GM18858 (cell line): ENCODE data around the gene EYA2.

Source experiments
- ATAC-seq: cut with Tn5 transposase; IDR thresholded peaks from one replicate; pipeline ENCODE4 v1.9.1; 2021; ENCODE audit not compliant: unreplicated experiment

EYA2 gene

GRCh38 chr20:47031821-47032220 is 137.2 kb downstream of the EYA2 start:
- no peak for ATAC-seq

- ATAC-seq: no peak
These were observed 138.4 kb downstream of the EYA2 start for GRCh38 chr20:47032933-47033578.

GRCh38 chr20:47033665-47034064 is 139.0 kb downstream of the EYA2 start:
- ATAC-seq: no peak

GRCh38 chr20:47035026-47035590 is 140.5 kb downstream of the EYA2 start:
- no peak for ATAC-seq

- ATAC-seq: no peak
These were observed 141.6 kb downstream of the EYA2 start for GRCh38 chr20:47036091-47036870.

GRCh38 chr20:47038566-47039560 is 144.2 kb downstream of the EYA2 start:
- no peak for ATAC-seq

- no peak for ATAC-seq
These were observed 146.0 kb downstream of the EYA2 start for GRCh38 chr20:47040506-47041125.

GRCh38 chr20:47041396-47041899 is 146.8 kb downstream of the EYA2 start:
- no peak for ATAC-seq

GRCh38 chr20:47042464-47042863 is 147.8 kb downstream of the EYA2 start:
- no peak for ATAC-seq

- ATAC-seq: no peak
These were observed 148.4 kb downstream of the EYA2 start for GRCh38 chr20:47043086-47043485.

- no peak for ATAC-seq
These were observed 150.3 kb downstream of the EYA2 start for GRCh38 chr20:47044938-47045337.

- no peak for ATAC-seq
These were observed 153.4 kb downstream of the EYA2 start for GRCh38 chr20:47048054-47048453.

- no peak for ATAC-seq
These were observed 155.1 kb downstream of the EYA2 start for GRCh38 chr20:47049771-47050170.

- ATAC-seq: no peak
These were observed 156.4 kb downstream of the EYA2 start for GRCh38 chr20:47050996-47051395.

GRCh38 chr20:47051936-47052526 is 157.4 kb downstream of the EYA2 start:
- no peak for ATAC-seq

GRCh38 chr20:47054506-47054905 is 159.9 kb downstream of the EYA2 start:
- ATAC-seq: no peak

GRCh38 chr20:47054945-47055344 is 160.3 kb downstream of the EYA2 start:
- no peak for ATAC-seq

GRCh38 chr20:47055699-47056369 is 161.2 kb downstream of the EYA2 start:
- no peak for ATAC-seq

GRCh38 chr20:47057661-47058060 is 163.0 kb downstream of the EYA2 start:
- ATAC-seq: no peak
